Natural killer cell (primary cell): ENCODE results near the gene VN1R2. TPM values are rescaled to one million over a fixed set of nuclear protein-coding genes. Genes with fewer than 3 reads are reported as not detected.
A peak's percentile ranks its signal among the peaks of the same experiment; 100 is the strongest.
"Not testable (repeated sequence)": the region's sequence is repeated elsewhere in the genome, so short reads cannot be mapped to it uniquely, and the experiment has no call there.

Experiments used
- ATAC-seq, 3 donors: fragments of 150-1000 bp in 2 of 3; fragments of 200-7000 bp in 1 of 3; cut with Tn5 transposase; 1 replicate in 1 of 3; 2 replicates in 2 of 3; pipeline ENCODE4 v1.10.0; 2021; ENCODE audit warnings: mild to moderate bottlenecking in 2 of 3, moderate library complexity in 2 of 3
- DNase-seq, 2 donors: peaks; one replicate each; pipeline versions ENCODE4 v3.0.0 to v3.0.0-alpha.2; 2013 to 2021; ENCODE audit warnings: mixed read lengths in 1 of 2
- H3K27ac ChIP-seq: one replicate; pipeline ENCODE4 v1.5.1; 2013; ENCODE audit warnings: mild to moderate bottlenecking, low read length
- H3K27me3 ChIP-seq: one replicate; pipeline ENCODE4 v1.6.1; 2013; ENCODE audit warnings: low read length; ENCODE audit not compliant: control insufficient read depth, insufficient read depth
- H3K36me3 ChIP-seq: one replicate; pipeline ENCODE4 v1.6.1; 2013; ENCODE audit warnings: low read length; ENCODE audit not compliant: control insufficient read depth, insufficient read depth
- H3K4me1 ChIP-seq: one replicate; pipeline ENCODE4 v1.6.1; 2013; ENCODE audit warnings: low read length; ENCODE audit not compliant: control insufficient read depth, insufficient read depth
- H3K4me3 ChIP-seq: one replicate; pipeline ENCODE4 v1.5.1; 2013; ENCODE audit warnings: low read length
- H3K9me3 ChIP-seq: one replicate; pipeline ENCODE4 v1.6.1; 2013; ENCODE audit warnings: low read length; ENCODE audit not compliant: control insufficient read depth, insufficient read depth
- H3K27ac Mint-ChIP-seq, 2 donors: one replicate each; pipeline ENCODE4 v1.8.0; 2022; ENCODE audit warnings: mild to moderate bottlenecking in 2 of 2, mixed read lengths in 2 of 2, moderate library complexity in 1 of 2
- H3K27me3 Mint-ChIP-seq, 2 donors: one replicate each; pipeline ENCODE4 v1.8.0; 2022; ENCODE audit warnings: low read depth in 2 of 2, mixed read lengths in 2 of 2
- H3K36me3 Mint-ChIP-seq: one replicate; pipeline ENCODE4 v1.8.0; 2022; ENCODE audit warnings: mixed read lengths
- H3K4me1 Mint-ChIP-seq, 2 donors: one replicate each; pipeline ENCODE4 v1.8.0; 2022; ENCODE audit warnings: mixed read lengths in 2 of 2
- H3K4me3 Mint-ChIP-seq: one replicate; pipeline ENCODE4 v1.8.0; 2022; ENCODE audit warnings: mild to moderate bottlenecking, moderate library complexity, mixed read lengths
- H3K9me3 Mint-ChIP-seq, 2 donors: one replicate each; pipeline ENCODE4 v1.8.0; 2022; ENCODE audit warnings: mixed read lengths in 2 of 2
- CTCF ChIP-seq: fragments of 200-600 bp; IDR thresholded peaks from one replicate; pipeline ENCODE4 v1.8.0; 2022; ENCODE audit warnings: antibody characterized with exemption
- WGBS: methylation state at CpG from one replicate; pipeline ENCODE4 v1.1.7; 2013; ENCODE audit warnings: missing lambda C conversion rate; ENCODE audit not compliant: insufficient coverage; 5-methylcytosine and 5-hydroxymethylcytosine counted together
- intact Hi-C: fragments of 100-400 bp; cut with micrococcal nuclease; formaldehyde crosslinking; loops from one replicate; pipeline ENCODE4 v1.14.2; 2022
- total RNA-seq, 4 donors: library from RNA; stranded (reverse); fragments of 120-200 nt in 1 of 4; gene quantifications; one replicate each; pipeline versions ENCODE4 v1.2.3 to v1.2.4, GENCODE V29; 2013 to 2022

The VN1R2 gene
- total RNA-seq, 3 donors from 2014 or later (not counting 1 experiment from before 2014, with no cell fraction given): not detected

GRCh38 chr19:53237114-53237777, 20.8 kb upstream of the VN1R2 start:
- Mint-ChIP-seq H3K9me3 (peaks cover 17 to 43% of the 10 kb centered on the region in 2 donors), H3K4me3 (no peak overlapping the region), H3K27me3 (no peaks in the 10 kb centered on the region), H3K36me3 (peaks cover 64% of the 10 kb centered on the region), H3K27ac (no peak overlapping the region), H3K4me1 (no peaks in the 10 kb centered on the region)
- no peaks in the 10 kb centered on the region for H3K27me3 ChIP-seq
- TF ChIP-seq CTCF: no peak
- 83% methylated on average over 3 of the region's 4 CpGs for WGBS
- intact Hi-C loops: no loop called here
- H3K27ac ChIP-seq: no peak overlapping the region
- H3K9me3 ChIP-seq: peaks cover 50% of the 10 kb centered on the region
- ATAC-seq (no peak), DNase-seq (no peak)
- H3K4me1 ChIP-seq: no peaks in the 10 kb centered on the region
- peaks cover 23% of the 10 kb centered on the region for H3K36me3 ChIP-seq
- H3K4me3 ChIP-seq: no peak overlapping the region

GRCh38 chr19:53246498-53246897, 11.6 kb upstream of the VN1R2 start:
- Mint-ChIP-seq H3K27me3 (no peaks in the 10 kb centered on the region), H3K9me3 (peaks cover 7 to 30% of the 10 kb centered on the region in 2 donors), H3K4me3 (no peak overlapping the region), H3K36me3 (peaks cover 78% of the 10 kb centered on the region), H3K27ac (no peak overlapping the region), H3K4me1 (no peaks in the 10 kb centered on the region)
- no peak for ATAC-seq
- peaks cover 34% of the 10 kb centered on the region for H3K36me3 ChIP-seq
- H3K27ac ChIP-seq: no peak overlapping the region
- no peak for TF ChIP-seq CTCF
- H3K9me3 ChIP-seq: peaks cover 29% of the 10 kb centered on the region
- DNase-seq: no peak
- H3K4me3 ChIP-seq: no peak overlapping the region
- H3K4me1 ChIP-seq: no peaks in the 10 kb centered on the region
- no peaks in the 10 kb centered on the region for H3K27me3 ChIP-seq
- intact Hi-C loops: no loop called here
- no CpG with 5 or more reads among the region's 1 CpG for WGBS

- Mint-ChIP-seq H3K27me3 (peaks cover 8 to 11% of the 10 kb centered on the region in 2 donors), H3K4me1 (peaks cover 11% of the 10 kb centered on the region in 2 donors), H3K9me3 (peaks cover 10 to 17% of the 10 kb centered on the region in 2 donors), H3K4me3 (peak within 1 kb of the TSS; percentile 76), H3K36me3 (peaks cover 42% of the 10 kb centered on the region), H3K27ac (peak within 1 kb of the TSS; percentile 63 to 89)
- no peaks in the 10 kb centered on the region for H3K27me3 ChIP-seq
- peak within 1 kb of the TSS; percentile 76 for H3K27ac ChIP-seq
- ATAC-seq (peak; percentile 99 to 100 (median 100)), DNase-seq (peak; percentile 85 to 87)
- H3K9me3 ChIP-seq: peaks cover 20% of the 10 kb centered on the region
- intact Hi-C loops: loop anchor here (2.0 to 5.0 kb wide), 2 partner anchors 57 to 78 kb away; partner anchors contain the start of gene ZNF845
- peaks cover 11% of the 10 kb centered on the region for H3K4me1 ChIP-seq
- H3K4me3 ChIP-seq: peak within 1 kb of the TSS; percentile 71
- H3K36me3 ChIP-seq: peaks cover 16% of the 10 kb centered on the region
- 5% methylated on average over 72 of the region's 72 CpGs for WGBS
- TF ChIP-seq CTCF: no peak
Measured at GRCh38 chr19:53254411-53255341, 3.4 kb upstream of the VN1R2 start, which contains the start of gene ZNF677. TSS of gene ZNF677 (minus strand) at chr19:53254873. CDS start at chr19:53251550, 3,323 bp downstream.

- H3K4me1 Mint-ChIP-seq, DNase-seq, H3K4me3 Mint-ChIP-seq, ATAC-seq, H3K36me3 Mint-ChIP-seq, intact Hi-C loops, H3K9me3 ChIP-seq, H3K27ac ChIP-seq, H3K4me3 ChIP-seq, H3K36me3 ChIP-seq, H3K27me3 ChIP-seq, H3K4me1 ChIP-seq, H3K27ac Mint-ChIP-seq: not testable (repeated sequence)
- WGBS: no CpG with 5 or more reads among the region's 5 CpGs
- Mint-ChIP-seq H3K9me3 (peaks cover 10 to 18% of the 10 kb centered on the region in 2 donors), H3K27me3 (peaks cover 7 to 15% of the 10 kb centered on the region in 2 donors)
Measured at GRCh38 chr19:53267623-53268022, 9.5 kb downstream of the VN1R2 start, which contains the start of gene VN1R4. TSS of gene VN1R4 (minus strand) at chr19:53267723. CDS start at chr19:53267665, 58 bp downstream.

- Mint-ChIP-seq H3K9me3 (peaks cover 15 to 19% of the 10 kb centered on the region in 2 donors), H3K27me3 (peaks cover 0 to 17% of the 10 kb centered on the region in 2 donors)
- H3K4me1 Mint-ChIP-seq, H3K27me3 ChIP-seq, H3K27ac Mint-ChIP-seq, DNase-seq, intact Hi-C loops, H3K4me3 ChIP-seq, H3K27ac ChIP-seq, H3K4me3 Mint-ChIP-seq, H3K36me3 ChIP-seq, H3K36me3 Mint-ChIP-seq, H3K9me3 ChIP-seq, ATAC-seq, H3K4me1 ChIP-seq: not testable (repeated sequence)
- WGBS: 93% methylated on average over 22 of the region's 27 CpGs
Measured at GRCh38 chr19:53269861-53270260, 11.8 kb downstream of the VN1R2 start.
